Panc1 (cell line): Measurements from ENCODE around the gene FAM227A. TPM values are rescaled to one million over a fixed set of nuclear protein-coding genes. Genes with fewer than 3 reads are reported as not detected.

ENCODE experiments used
- ATAC-seq: fragments of 200-7000 bp; cut with Tn5 transposase; 2 replicates; pipeline ENCODE4 v1.9.1; 2020; ENCODE audit warnings: mild to moderate bottlenecking, moderate library complexity
- BruUV-seq: library from RNA; stranded (reverse); fragments of 400-500 nt; replicated peaks from 2 replicates; lab custom pipeline; 2021; lab: Mats Ljungman, UMichigan
- CTCF ChIA-PET: fragments of 300-600 bp; sonication (Branson Sonifier 250); formaldehyde crosslinking; loops from one replicate; lab custom pipeline; 2022; ENCODE audit warnings: antibody characterized with exemption; lab: Charles Lee
- POLR2A ChIA-PET: fragments of 300-600 bp; sonication (Branson Sonifier 250); formaldehyde crosslinking; loops from one replicate; lab custom pipeline; 2022; ENCODE audit warnings: antibody characterized with exemption; lab: Charles Lee
- DNase-seq: peaks from one replicate; pipeline ENCODE4 v3.0.0-alpha.2; 2010; ENCODE audit warnings: low read depth, low spot score
- H3K27ac ChIP-seq: 2 replicates; pipeline ENCODE4 v1.5.1; 2011; ENCODE audit warnings: mild to moderate bottlenecking, low read length, inconsistent platforms
- H3K27me3 ChIP-seq: fragments of 200-500 bp; sonication (Bioruptor generic); 2 replicates; pipeline ENCODE4 v1.6.0; 2014; ENCODE audit warnings: low read length, inconsistent platforms; ENCODE audit not compliant: control insufficient read depth, insufficient read depth
- H3K36me3 ChIP-seq: fragments of 200-500 bp; sonication (Bioruptor generic); 2 replicates; pipeline ENCODE4 v1.5.1; 2014; ENCODE audit warnings: inconsistent platforms, mild to moderate bottlenecking, low read length, moderate library complexity; ENCODE audit not compliant: control insufficient read depth, insufficient read depth
- H3K4me1 ChIP-seq: 2 replicates; pipeline ENCODE4 v1.5.1; 2011; ENCODE audit warnings: inconsistent platforms, mild to moderate bottlenecking, low read length, moderate library complexity; ENCODE audit not compliant: control insufficient read depth, insufficient read depth
- H3K4me3 ChIP-seq, 2 experiments: 2 replicates each; pipeline ENCODE4 v1.5.1; 2011 to 2012; ENCODE audit warnings: low read depth in 2 of 2, low read length in 2 of 2, mild to moderate bottlenecking in 2 of 2, inconsistent platforms in 1 of 2, moderate library complexity in 1 of 2
- H3K9me3 ChIP-seq: fragments of 200-500 bp; sonication (Bioruptor generic); 2 replicates; pipeline ENCODE4 v1.5.1; 2014; ENCODE audit warnings: low read depth, mild to moderate bottlenecking, inconsistent platforms, low read length, moderate library complexity; ENCODE audit not compliant: control insufficient read depth, insufficient read depth
- POLR2AphosphoS5 ChIP-seq: IDR thresholded peaks from 2 replicates; pipeline ENCODE4 v1.6.1; 2012; ENCODE audit warnings: mild to moderate bottlenecking, low read depth, low read length, moderate library complexity
- REST ChIP-seq, 2 experiments: IDR thresholded peaks; 2 replicates each; pipeline ENCODE4 v1.6.1; 2011 to 2012; ENCODE audit warnings: low read depth in 2 of 2, control low read depth in 1 of 2, low read length in 1 of 2, mild to moderate bottlenecking in 1 of 2, moderate library complexity in 1 of 2; ENCODE audit not compliant: insufficient read depth in 1 of 2
- SIN3A ChIP-seq: IDR thresholded peaks from 2 replicates; pipeline ENCODE4 v1.6.1; 2012; ENCODE audit warnings: low read depth, mild to moderate bottlenecking, low read length, moderate library complexity, borderline replicate concordance; ENCODE audit not compliant: insufficient read depth
- TCF7L2 ChIP-seq: IDR thresholded peaks from 2 replicates; pipeline ENCODE4 v1.6.1; 2011; ENCODE audit warnings: mild to moderate bottlenecking, low read depth, low read length, inconsistent platforms
- in situ Hi-C: cut with HindIII; loops from 2 replicates; pipeline ENCODE4 v1.10.0; 2016; ENCODE audit warnings: low sequenced_read_pairs, low pct_unique_long_range_greater_than_20kb
- intact Hi-C: fragments of 100-400 bp; cut with micrococcal nuclease; formaldehyde crosslinking; loops from one replicate; pipeline ENCODE4 v1.10.0; 2022; ENCODE audit not compliant: unreplicated experiment
- total RNA-seq: library from RNA; stranded (reverse); gene quantifications from one replicate; pipeline ENCODE4 v1.2.1, GENCODE V29; 2021; ENCODE audit not compliant: unreplicated experiment
- TF ChIP-seq, protein P1 (sequence below): fragments of 450-650 bp; IDR thresholded peaks from 2 replicates; pipeline ENCODE4 v1.5.1; 2017; ENCODE audit warnings: mild to moderate bottlenecking

FAM227A gene
- total RNA-seq, 1 experiment from 2014 or later: 2.4 TPM

- no peak overlapping the region for H3K4me3 ChIP-seq
- no peaks in the 10 kb centered on the region for H3K27me3 ChIP-seq
- H3K27ac ChIP-seq: no peak overlapping the region
- H3K9me3 ChIP-seq: no peaks in the 10 kb centered on the region
- TF ChIP-seq SIN3A (no peak), POLR2AphosphoS5 (no peak), REST (IDR thresholded peaks at IDR 0.05; ENCODE audit: insufficient read depth in 1 of 2, low read depth in 2 of 2, low read length in 1 of 2) (no peak), TCF7L2 (no peak)
- TF ChIP-seq, protein P1, sequence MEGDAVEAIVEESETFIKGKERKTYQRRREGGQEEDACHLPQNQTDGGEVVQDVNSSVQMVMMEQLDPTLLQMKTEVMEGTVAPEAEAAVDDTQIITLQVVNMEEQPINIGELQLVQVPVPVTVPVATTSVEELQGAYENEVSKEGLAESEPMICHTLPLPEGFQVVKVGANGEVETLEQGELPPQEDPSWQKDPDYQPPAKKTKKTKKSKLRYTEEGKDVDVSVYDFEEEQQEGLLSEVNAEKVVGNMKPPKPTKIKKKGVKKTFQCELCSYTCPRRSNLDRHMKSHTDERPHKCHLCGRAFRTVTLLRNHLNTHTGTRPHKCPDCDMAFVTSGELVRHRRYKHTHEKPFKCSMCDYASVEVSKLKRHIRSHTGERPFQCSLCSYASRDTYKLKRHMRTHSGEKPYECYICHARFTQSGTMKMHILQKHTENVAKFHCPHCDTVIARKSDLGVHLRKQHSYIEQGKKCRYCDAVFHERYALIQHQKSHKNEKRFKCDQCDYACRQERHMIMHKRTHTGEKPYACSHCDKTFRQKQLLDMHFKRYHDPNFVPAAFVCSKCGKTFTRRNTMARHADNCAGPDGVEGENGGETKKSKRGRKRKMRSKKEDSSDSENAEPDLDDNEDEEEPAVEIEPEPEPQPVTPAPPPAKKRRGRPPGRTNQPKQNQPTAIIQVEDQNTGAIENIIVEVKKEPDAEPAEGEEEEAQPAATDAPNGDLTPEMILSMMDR: no peak
- TSS peak; percentile 56 for BruUV-seq
- no peaks in the 10 kb centered on the region; the same call in 1 of the 2 replicates for H3K4me1 ChIP-seq
- ATAC-seq (no peak), DNase-seq (no peak)
- CTCF ChIA-PET: no interaction called here
- in situ Hi-C loops (no loop called here), intact Hi-C loops (no loop called here)
- H3K36me3 ChIP-seq: peaks cover 4% of the 10 kb centered on the region; the same call in 1 of the 2 replicates
- POLR2A ChIA-PET: interaction anchor here (0.7 kb wide), 1 partner anchor 75 kb away, joined by 11 read pairs; no protein-coding TSS in a partner anchor
Measured at GRCh38 chr22:38652859-38653258, 3.3 kb downstream of the FAM227A start.

- no TSS peak for BruUV-seq
- no peaks in the 10 kb centered on the region for H3K4me1 ChIP-seq
- no peaks in the 10 kb centered on the region for H3K36me3 ChIP-seq
- no peak overlapping the region for H3K4me3 ChIP-seq
- ATAC-seq (no peak), DNase-seq (no peak)
- in situ Hi-C loops (no loop called here), intact Hi-C loops (no loop called here)
- no peaks in the 10 kb centered on the region for H3K27me3 ChIP-seq
- TF ChIP-seq REST (IDR thresholded peaks at IDR 0.05; ENCODE audit: insufficient read depth in 1 of 2, low read depth in 2 of 2, low read length in 1 of 2): no peak
- no peak for TF ChIP-seq POLR2AphosphoS5
- TF ChIP-seq SIN3A: no peak
- TF ChIP-seq, protein P1: no peak
- TF ChIP-seq TCF7L2: no peak
- ChIA-PET POLR2A (interaction anchor here (0.6 kb wide), 1 partner anchor 11 kb away, joined by 3 read pairs; no protein-coding TSS in a partner anchor), CTCF (no interaction called here)
- no peaks in the 10 kb centered on the region for H3K9me3 ChIP-seq
- no peak overlapping the region for H3K27ac ChIP-seq
Measured at GRCh38 chr22:38649841-38650522, 6.2 kb downstream of the FAM227A start.
